ENCODE measurements around the gene ZSWIM1.

GRCh38 chr20:45910670-45911485 is 29.9 kb downstream of the ZSWIM1 start:
- TF ChIP-seq EP300 (IDR thresholded peaks at IDR 0.05) = peak; percentile 41
- TF ChIP-seq, protein P1, sequence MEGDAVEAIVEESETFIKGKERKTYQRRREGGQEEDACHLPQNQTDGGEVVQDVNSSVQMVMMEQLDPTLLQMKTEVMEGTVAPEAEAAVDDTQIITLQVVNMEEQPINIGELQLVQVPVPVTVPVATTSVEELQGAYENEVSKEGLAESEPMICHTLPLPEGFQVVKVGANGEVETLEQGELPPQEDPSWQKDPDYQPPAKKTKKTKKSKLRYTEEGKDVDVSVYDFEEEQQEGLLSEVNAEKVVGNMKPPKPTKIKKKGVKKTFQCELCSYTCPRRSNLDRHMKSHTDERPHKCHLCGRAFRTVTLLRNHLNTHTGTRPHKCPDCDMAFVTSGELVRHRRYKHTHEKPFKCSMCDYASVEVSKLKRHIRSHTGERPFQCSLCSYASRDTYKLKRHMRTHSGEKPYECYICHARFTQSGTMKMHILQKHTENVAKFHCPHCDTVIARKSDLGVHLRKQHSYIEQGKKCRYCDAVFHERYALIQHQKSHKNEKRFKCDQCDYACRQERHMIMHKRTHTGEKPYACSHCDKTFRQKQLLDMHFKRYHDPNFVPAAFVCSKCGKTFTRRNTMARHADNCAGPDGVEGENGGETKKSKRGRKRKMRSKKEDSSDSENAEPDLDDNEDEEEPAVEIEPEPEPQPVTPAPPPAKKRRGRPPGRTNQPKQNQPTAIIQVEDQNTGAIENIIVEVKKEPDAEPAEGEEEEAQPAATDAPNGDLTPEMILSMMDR (IDR thresholded peaks at IDR 0.05) = peak in 1 of 3 donors; percentile 28
